IMR-90 (cell line): Measurements from ENCODE around the gene LPIN1. TPM values are rescaled to one million over a fixed set of nuclear protein-coding genes. Genes with fewer than 3 reads are reported as not detected.

Source experiments
- ATAC-seq: fragments of 200-7000 bp; cut with Tn5 transposase; 2 replicates; pipeline ENCODE4 v1.9.1; 2020; ENCODE audit warnings: low read depth, mild to moderate bottlenecking, moderate library complexity
- BruUV-seq: library from RNA; stranded (reverse); fragments of 400-500 nt; replicated peaks from 2 replicates; lab custom pipeline; 2021; lab: Mats Ljungman, UMichigan
- CTCF ChIA-PET: fragments of 300-600 bp; formaldehyde crosslinking; extraction: SDS; loops from one replicate; lab custom pipeline; 2021; ENCODE audit warnings: antibody characterized with exemption; lab: Yijun Ruan, JAX
- POLR2A ChIA-PET: fragments of 300-600 bp; sonication (Branson Sonifier 250); formaldehyde crosslinking; loops from one replicate; lab custom pipeline; 2022; ENCODE audit warnings: antibody characterized with exemption; ENCODE audit not compliant: unreplicated experiment; lab: Charles Lee
- DNase-seq: peaks from one replicate; pipeline ENCODE4 v3.0.0; 2013
- H2AFZ ChIP-seq: replicated peaks from 2 replicates; pipeline ENCODE3; 2013; ENCODE audit warnings: low read length, mild to moderate bottlenecking; ENCODE audit not compliant: poor library complexity
- H2AK5ac ChIP-seq: 2 replicates; pipeline ENCODE4 v1.6.1; 2013; ENCODE audit warnings: low read depth, low read length, inconsistent platforms
- H2AK9ac ChIP-seq: replicated peaks from 2 replicates; pipeline ENCODE3; 2013; ENCODE audit warnings: mild to moderate bottlenecking, low read depth, low read length, moderate library complexity; ENCODE audit not compliant: poor library complexity
- H2BK120ac ChIP-seq: 2 replicates; pipeline ENCODE4 v1.6.1; 2013; ENCODE audit warnings: low read depth, low read length, inconsistent platforms
- H2BK15ac ChIP-seq: 3 replicates; pipeline ENCODE4 v1.6.1; 2013; ENCODE audit warnings: low read depth, low read length, inconsistent platforms
- H2BK20ac ChIP-seq: 2 replicates; pipeline ENCODE4 v1.6.1; 2013; ENCODE audit warnings: low read depth, mild to moderate bottlenecking, inconsistent platforms, low read length, moderate library complexity
- H2BK5ac ChIP-seq: 2 replicates; pipeline ENCODE4 v1.6.1; 2013; ENCODE audit warnings: mild to moderate bottlenecking, low read depth, low read length, inconsistent platforms; ENCODE audit not compliant: poor library complexity, severe bottlenecking
- H3K14ac ChIP-seq: replicated peaks from 2 replicates; pipeline ENCODE4 v1.6.1; 2013; ENCODE audit warnings: low read depth, low read length, inconsistent platforms
- H3K18ac ChIP-seq: 2 replicates; pipeline ENCODE4 v1.6.1; 2013; ENCODE audit warnings: low read depth, low read length, control low read depth
- H3K23ac ChIP-seq: 2 replicates; pipeline ENCODE4 v1.6.1; 2013; ENCODE audit warnings: low read depth, low read length, inconsistent platforms
- H3K27ac ChIP-seq: 2 replicates; pipeline ENCODE4 v1.5.1; 2013; ENCODE audit warnings: mild to moderate bottlenecking, control low read depth, low read length; ENCODE audit not compliant: insufficient read depth
- H3K27me3 ChIP-seq: 2 replicates; pipeline ENCODE4 v1.6.1; 2013; ENCODE audit warnings: low read length; ENCODE audit not compliant: control insufficient read depth, insufficient read depth
- H3K36me3 ChIP-seq: 2 replicates; pipeline ENCODE4 v1.6.1; 2013; ENCODE audit warnings: low read length, mixed read lengths; ENCODE audit not compliant: control insufficient read depth, insufficient read depth
- H3K4ac ChIP-seq: 2 replicates; pipeline ENCODE4 v1.6.1; 2013; ENCODE audit warnings: low read depth, low read length, inconsistent platforms
- H3K4me1 ChIP-seq: 2 replicates; pipeline ENCODE4 v1.6.1; 2013; ENCODE audit warnings: low read length, mixed read lengths; ENCODE audit not compliant: control insufficient read depth, insufficient read depth
- H3K4me2 ChIP-seq: 2 replicates; pipeline ENCODE4 v1.6.1; 2013; ENCODE audit warnings: low read depth, mild to moderate bottlenecking, control low read depth, low read length, moderate library complexity
- H3K4me3 ChIP-seq: 2 replicates; pipeline ENCODE4 v1.5.1; 2013; ENCODE audit warnings: low read depth, mild to moderate bottlenecking, control low read depth, low read length, moderate library complexity; ENCODE audit not compliant: insufficient read depth
- H3K56ac ChIP-seq: 2 replicates; pipeline ENCODE4 v1.6.1; 2013; ENCODE audit warnings: low read length, inconsistent platforms; ENCODE audit not compliant: insufficient read depth; ENCODE audit errors: extremely low read depth
- H3K79me1 ChIP-seq, 2 experiments: 2 replicates each; pipeline ENCODE4 v1.6.1; 2013; ENCODE audit warnings: low read length in 2 of 2, inconsistent platforms in 1 of 2, low read depth in 1 of 2
- H3K9ac ChIP-seq: 2 replicates; pipeline ENCODE4 v1.6.1; 2013; ENCODE audit warnings: low read depth, low read length, control low read depth
- H3K9me1 ChIP-seq: 2 replicates; pipeline ENCODE4 v1.6.1; 2013; ENCODE audit warnings: low read length, inconsistent platforms; ENCODE audit not compliant: insufficient read depth
- H3K9me3 ChIP-seq: 2 replicates; pipeline ENCODE4 v1.6.1; 2013; ENCODE audit warnings: low read length; ENCODE audit not compliant: control insufficient read depth, insufficient read depth
- H4K20me1 ChIP-seq: 2 replicates; pipeline ENCODE4 v1.6.1; 2013; ENCODE audit warnings: low read length, inconsistent platforms; ENCODE audit not compliant: insufficient read depth
- H4K5ac ChIP-seq: 2 replicates; pipeline ENCODE4 v1.6.1; 2013; ENCODE audit warnings: mild to moderate bottlenecking, low read depth, low read length, control low read depth
- H4K8ac ChIP-seq, 2 experiments: 2 replicates each; pipeline ENCODE4 v1.6.1; 2013; ENCODE audit warnings: low read depth in 2 of 2, low read length in 2 of 2, control low read depth in 1 of 2, inconsistent platforms in 1 of 2
- H4K91ac ChIP-seq: 2 replicates; pipeline ENCODE4 v1.6.1; 2013; ENCODE audit warnings: low read depth, low read length, inconsistent platforms; ENCODE audit not compliant: insufficient read depth
- BHLHE40 ChIP-seq: fragments of 150-350 bp; IDR thresholded peaks from 2 replicates; pipeline ENCODE4 v1.6.1; 2016; ENCODE audit warnings: mild to moderate bottlenecking, low read depth, low read length
- CEBPB ChIP-seq: IDR thresholded peaks from 2 replicates; pipeline ENCODE4 v1.6.1; 2012; ENCODE audit warnings: low read depth, low read length, improper control_type of control experiment
- CHD1 ChIP-seq: IDR thresholded peaks from 2 replicates; pipeline ENCODE4 v1.6.1; 2012; ENCODE audit warnings: low read depth, low read length, improper control_type of control experiment
- CTCF ChIP-seq: conservative IDR thresholded peaks from 2 replicates; pipeline ENCODE4 v1.5.1; 2012; ENCODE audit warnings: mild to moderate bottlenecking, low read depth, low read length, improper control_type of control experiment
- ELK1 ChIP-seq: fragments of 150-350 bp; IDR thresholded peaks from 2 replicates; pipeline ENCODE4 v1.6.1; 2016; ENCODE audit warnings: low read depth, mild to moderate bottlenecking, low read length, moderate library complexity, borderline replicate concordance
- FOS ChIP-seq: fragments of 150-350 bp; IDR thresholded peaks from 2 replicates; pipeline ENCODE4 v1.6.1; 2016; ENCODE audit warnings: low read depth, low read length
- MAFK ChIP-seq: IDR thresholded peaks from 2 replicates; pipeline ENCODE4 v1.6.1; 2012; ENCODE audit warnings: low read depth, low read length, improper control_type of control experiment
- POLR2A ChIP-seq: IDR thresholded peaks from 2 replicates; pipeline ENCODE4 v1.6.1; 2012; ENCODE audit warnings: mild to moderate bottlenecking, low read depth, low read length
- RAD21 ChIP-seq: IDR thresholded peaks from 2 replicates; pipeline ENCODE4 v1.6.1; 2012; ENCODE audit warnings: low read length, improper control_type of control experiment
- SMC3 ChIP-seq: fragments of 150-350 bp; IDR thresholded peaks from 2 replicates; pipeline ENCODE4 v1.6.1; 2016; ENCODE audit warnings: low read depth, mild to moderate bottlenecking, antibody characterized with exemption, low read length, moderate library complexity
- WGBS, 2 experiments: methylation state at CpG; one replicate each; pipeline versions ENCODE4 v1.1.5 to v1.1.7; 2013; ENCODE audit warnings: missing lambda C conversion rate in 2 of 2; ENCODE audit not compliant: insufficient read length in 1 of 2; ENCODE audit errors: extremely low coverage in 2 of 2; 5-methylcytosine and 5-hydroxymethylcytosine counted together
- dilution Hi-C: fragments of 300-500 bp; cut with HindIII; formaldehyde crosslinking; loops from one replicate; pipeline ENCODE4 v1.14.3; 2018; ENCODE audit warnings: low sequenced_read_pairs; ENCODE audit not compliant: unreplicated experiment
- in situ Hi-C: fragments of 300-500 bp; cut with MboI; formaldehyde crosslinking; loops from 3 replicates; pipeline ENCODE4 v1.14.3; 2019; ENCODE audit warnings: low sequenced_read_pairs, inconsistent platforms, mixed read lengths
- intact Hi-C: fragments of 100-400 bp; cut with micrococcal nuclease; formaldehyde crosslinking; loops from 2 replicates; pipeline ENCODE4 v1.10.0; 2022
- polyA plus RNA-seq, 3 experiments: library from polyadenylated mRNA; depleted of rRNA; stranded (reverse); fragments of >200 nt; gene quantifications; 2 replicates each; pipeline ENCODE4 v1.2.3, GENCODE V29; 2012; ENCODE audit warnings: low replicate concordance in 1 of 3
- total RNA-seq: library from RNA; depleted of rRNA; stranded (reverse); fragments of >200 nt; gene quantifications from 2 replicates; pipeline ENCODE4 v1.2.3, GENCODE V29; 2012

The LPIN1 gene
- total and polyA plus RNA-seq, 2 of the 4 experiments (the other 2 are of a cell fraction): 21.3 to 25.1 TPM

GRCh38 chr2:11876889-11877288 is 130.5 kb downstream of the LPIN1 start:
- no peak overlapping the region for H3K4me2 ChIP-seq
- H3K9me1 ChIP-seq: no peaks in the 10 kb centered on the region
- H3K27me3 ChIP-seq: peaks cover 17% of the 10 kb centered on the region
- no peak overlapping the region for H4K8ac ChIP-seq
- no peak overlapping the region for H4K91ac ChIP-seq
- POLR2A ChIA-PET: no interaction called here
- H3K79me1 ChIP-seq: no peaks in the 10 kb centered on the region
- in situ Hi-C loops: no loop called here
- H3K4me3 ChIP-seq: no peak overlapping the region
- H2AK5ac ChIP-seq: no peak overlapping the region
- no peak overlapping the region for H2BK5ac ChIP-seq
- peaks cover 4% of the 10 kb centered on the region for H3K4me1 ChIP-seq
- no peaks in the 10 kb centered on the region for H3K36me3 ChIP-seq
- no peak overlapping the region for H3K27ac ChIP-seq
- TF ChIP-seq CTCF (no peak), RAD21 (no peak), CHD1 (no peak), FOS (no peak), ELK1 (no peak), SMC3 (no peak), CEBPB (no peak), POLR2A (no peak), BHLHE40 (no peak), MAFK (no peak)
- H3K56ac ChIP-seq: no peak overlapping the region
- H2BK15ac ChIP-seq: no peak overlapping the region
- H2BK20ac ChIP-seq: no peak overlapping the region
- no peak overlapping the region for H3K18ac ChIP-seq
- no peak overlapping the region for H3K4ac ChIP-seq
- no peaks in the 10 kb centered on the region for H3K9me3 ChIP-seq
- H3K14ac ChIP-seq: no peak overlapping the region
- H4K20me1 ChIP-seq: no peaks in the 10 kb centered on the region
- no TSS peak for BruUV-seq
- H3K9ac ChIP-seq: no peak overlapping the region
- H4K5ac ChIP-seq: no peak overlapping the region
- DNase-seq: no peak
- intact Hi-C loops: no loop called here
- no peak overlapping the region for H2BK120ac ChIP-seq
- no peak overlapping the region for H2AK9ac ChIP-seq
- no peak overlapping the region for H2AFZ ChIP-seq
- no peak for ATAC-seq
- dilution Hi-C loops: no loop called here
- H3K23ac ChIP-seq: no peak overlapping the region
- CTCF ChIA-PET: no interaction called here
- no CpG with 5 or more reads among the region's 5 CpGs for WGBS, 2 experiments
